Putamen (tissue), 1 donor: Measurements from ENCODE around the gene MAP2K7.
"Not testable (repeated sequence)": the region's sequence is repeated elsewhere in the genome, so short reads cannot be mapped to it uniquely, and the experiment has no call there.

ENCODE experiments used
- DNase-seq: peaks from one replicate; pipeline ENCODE4 v3.0.0-alpha.2; 2016; ENCODE audit warnings: low spot score

Gene MAP2K7

DNA sequence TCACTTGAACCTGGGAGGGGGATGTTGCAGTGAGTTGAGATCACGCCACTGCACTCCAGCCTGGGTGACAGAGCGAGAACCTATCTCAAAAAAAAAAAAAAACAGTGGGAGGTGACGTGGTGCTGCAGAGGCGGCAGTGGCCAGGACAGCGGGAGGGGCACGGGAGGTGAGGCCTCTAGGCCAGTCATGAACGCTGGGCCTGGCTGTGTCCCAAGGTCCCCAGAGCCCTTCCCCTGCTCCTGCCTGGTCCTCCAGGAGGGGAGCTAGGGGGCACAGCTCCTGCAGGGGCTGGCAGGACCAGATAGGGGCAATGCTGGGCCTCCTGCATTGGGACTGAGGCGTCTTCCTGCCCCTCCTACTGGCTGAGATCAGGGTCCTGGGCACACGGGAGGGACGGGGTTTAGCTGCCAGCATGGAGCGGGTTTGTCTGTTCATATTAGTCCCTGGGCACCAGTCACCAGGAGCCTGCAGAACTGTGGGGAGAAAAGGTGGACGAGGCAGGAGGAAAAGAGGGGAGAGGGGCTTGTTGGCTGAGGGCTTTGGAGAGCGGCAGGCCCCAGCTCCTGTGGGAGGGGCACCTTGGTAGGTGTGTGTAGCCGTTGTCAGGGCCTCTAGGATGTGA lies 4.5 kb downstream of the MAP2K7 start:
- no peak for DNase-seq

DNA sequence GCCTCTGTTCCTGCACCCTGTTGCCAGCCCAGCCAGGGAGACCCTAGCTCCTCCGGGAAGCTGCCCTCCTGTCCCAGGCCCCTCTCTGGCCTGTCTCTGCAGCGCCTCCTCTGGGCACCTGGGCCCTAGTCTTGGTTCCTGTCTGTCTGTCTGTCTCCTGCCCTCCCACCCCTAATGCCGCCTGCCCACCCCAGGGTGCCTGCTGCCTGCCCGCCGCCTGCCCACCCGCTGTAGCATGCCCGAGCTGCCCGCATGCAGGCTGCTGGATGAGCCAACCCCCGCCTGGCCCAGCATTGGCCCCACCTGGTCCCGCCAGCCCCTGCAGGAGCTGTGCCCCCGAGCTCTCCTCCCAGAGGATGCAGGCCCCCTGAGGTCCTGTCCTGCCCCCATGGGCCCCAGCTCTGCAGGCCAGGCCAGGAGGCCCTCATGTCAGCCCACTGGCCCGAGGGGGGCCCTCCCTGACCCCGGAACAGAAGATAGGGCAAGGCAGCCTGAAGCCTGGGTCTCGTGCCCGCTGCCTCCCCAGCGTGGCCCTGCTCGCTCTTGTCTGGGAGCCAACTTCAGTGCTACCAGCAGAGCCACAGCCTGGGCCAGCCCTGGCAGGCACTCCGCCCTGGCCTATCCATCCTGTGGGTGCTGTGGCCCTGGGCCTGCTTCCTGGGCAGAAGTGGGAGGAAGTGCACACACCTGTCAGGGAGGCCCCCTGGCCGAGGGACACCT lies 5.2 kb downstream of the MAP2K7 start:
- no peak for DNase-seq

DNA sequence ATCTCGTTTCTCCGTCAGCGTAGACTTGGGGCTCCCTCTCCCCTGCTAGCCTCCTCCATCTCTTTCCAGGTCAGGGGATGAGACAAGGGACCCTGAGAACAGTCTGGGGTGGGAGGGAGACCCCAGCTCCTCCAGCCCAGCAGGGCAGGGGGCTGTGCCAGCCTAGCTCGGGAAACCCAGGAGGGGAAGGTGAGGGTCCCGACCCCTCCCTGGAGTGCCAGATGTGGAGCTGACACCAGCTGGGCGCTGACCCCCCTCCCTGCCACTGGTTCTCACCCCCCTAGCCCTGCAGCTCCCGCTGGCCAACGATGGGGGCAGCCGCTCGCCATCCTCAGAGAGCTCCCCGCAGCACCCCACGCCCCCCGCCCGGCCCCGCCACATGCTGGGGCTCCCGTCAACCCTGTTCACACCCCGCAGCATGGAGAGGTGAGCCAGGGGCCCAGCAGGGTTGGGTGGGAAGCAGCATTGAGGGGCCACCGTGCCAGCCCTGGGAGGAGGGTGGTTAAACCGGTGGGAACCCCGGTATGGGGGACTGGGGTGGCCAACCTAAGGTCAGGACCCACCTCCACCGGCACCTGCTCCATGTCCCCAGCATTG lies 5.9 kb downstream of the MAP2K7 start:
- no peak for DNase-seq

DNA sequence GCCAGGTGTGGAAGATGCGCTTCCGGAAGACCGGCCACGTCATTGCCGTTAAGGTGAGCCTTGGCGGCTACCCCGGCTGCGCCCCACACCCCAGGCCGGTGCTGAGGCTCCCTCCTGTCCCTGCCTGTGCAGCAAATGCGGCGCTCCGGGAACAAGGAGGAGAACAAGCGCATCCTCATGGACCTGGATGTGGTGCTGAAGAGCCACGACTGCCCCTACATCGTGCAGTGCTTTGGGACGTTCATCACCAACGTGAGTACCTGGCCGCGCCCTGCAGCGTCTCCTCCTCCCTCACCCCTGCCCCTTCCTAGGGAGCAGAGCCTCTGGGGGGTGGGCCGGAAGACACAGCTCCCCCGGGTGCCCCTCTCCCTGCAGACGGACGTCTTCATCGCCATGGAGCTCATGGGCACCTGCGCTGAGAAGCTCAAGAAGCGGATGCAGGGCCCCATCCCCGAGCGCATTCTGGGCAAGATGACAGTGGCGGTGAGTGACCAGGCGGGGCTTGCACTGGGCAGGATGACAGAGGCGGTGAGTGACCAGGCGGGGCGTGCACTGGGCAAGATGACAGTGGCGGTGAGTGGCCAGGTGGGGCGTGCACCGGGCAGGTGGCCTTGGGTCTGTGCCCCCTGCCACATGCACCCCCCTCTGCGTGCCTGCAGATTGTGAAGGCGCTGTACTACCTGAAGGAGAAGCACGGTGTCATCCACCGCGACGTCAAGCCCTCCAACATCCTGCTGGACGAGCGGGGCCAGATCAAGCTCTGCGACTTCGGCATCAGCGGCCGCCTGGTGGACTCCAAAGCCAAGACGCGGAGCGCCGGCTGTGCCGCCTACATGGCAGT lies 6.9 kb downstream of the MAP2K7 start:
- DNase-seq, result no peak

DNA sequence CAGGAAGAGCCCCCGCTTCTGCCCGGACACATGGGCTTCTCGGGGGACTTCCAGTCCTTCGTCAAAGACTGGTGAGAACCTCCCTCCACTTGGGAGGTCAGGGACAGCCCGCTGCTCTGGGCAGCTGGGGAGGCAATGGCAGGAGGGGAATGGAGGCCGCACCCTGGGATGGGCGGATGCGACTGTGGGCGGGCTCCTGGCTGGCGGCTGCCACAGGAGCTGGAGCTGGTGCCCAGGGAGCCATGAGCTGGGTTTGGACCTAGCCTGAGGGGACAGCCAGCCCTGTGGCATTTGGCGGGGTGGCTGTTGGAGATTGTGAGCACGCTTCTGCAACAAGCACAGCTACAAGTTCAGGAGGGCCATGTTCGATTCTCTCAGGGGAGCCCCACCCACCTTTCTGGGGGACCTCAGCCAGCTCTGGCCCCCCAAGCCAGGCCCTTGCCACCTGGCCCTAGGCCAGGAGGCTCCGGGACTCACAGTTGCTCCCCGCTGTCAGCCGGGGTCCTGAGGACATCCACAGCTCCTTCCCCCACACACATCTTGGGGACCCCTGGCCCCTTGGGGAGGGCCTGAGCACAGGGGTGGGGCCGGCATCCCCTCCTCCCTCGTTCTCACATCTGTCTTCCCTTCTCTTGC lies 7.9 kb downstream of the MAP2K7 start:
- DNase-seq, result no peak

DNA sequence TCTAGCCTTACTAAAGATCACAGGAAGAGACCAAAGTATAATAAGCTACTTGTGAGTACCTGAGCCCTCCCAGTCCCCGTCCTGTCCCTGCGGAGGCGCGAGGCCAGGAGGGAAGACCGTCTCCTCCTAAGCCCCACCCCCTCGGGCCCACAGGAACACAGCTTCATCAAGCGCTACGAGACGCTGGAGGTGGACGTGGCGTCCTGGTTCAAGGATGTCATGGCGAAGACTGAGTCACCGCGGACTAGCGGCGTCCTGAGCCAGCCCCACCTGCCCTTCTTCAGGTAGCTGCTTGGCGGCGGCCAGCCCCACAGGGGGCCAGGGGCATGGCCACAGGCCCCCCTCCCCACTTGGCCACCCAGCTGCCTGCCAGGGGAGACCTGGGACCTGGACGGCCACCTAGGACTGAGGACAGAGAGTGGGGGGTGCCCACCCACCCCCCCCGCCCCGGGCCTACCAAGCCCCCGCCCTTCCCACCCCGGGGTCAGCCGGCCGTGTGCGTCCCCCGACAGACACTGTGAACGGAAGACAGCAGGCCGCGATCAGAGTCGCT lies 8.5 kb downstream of the MAP2K7 start:
- DNase-seq, result no peak

DNA sequence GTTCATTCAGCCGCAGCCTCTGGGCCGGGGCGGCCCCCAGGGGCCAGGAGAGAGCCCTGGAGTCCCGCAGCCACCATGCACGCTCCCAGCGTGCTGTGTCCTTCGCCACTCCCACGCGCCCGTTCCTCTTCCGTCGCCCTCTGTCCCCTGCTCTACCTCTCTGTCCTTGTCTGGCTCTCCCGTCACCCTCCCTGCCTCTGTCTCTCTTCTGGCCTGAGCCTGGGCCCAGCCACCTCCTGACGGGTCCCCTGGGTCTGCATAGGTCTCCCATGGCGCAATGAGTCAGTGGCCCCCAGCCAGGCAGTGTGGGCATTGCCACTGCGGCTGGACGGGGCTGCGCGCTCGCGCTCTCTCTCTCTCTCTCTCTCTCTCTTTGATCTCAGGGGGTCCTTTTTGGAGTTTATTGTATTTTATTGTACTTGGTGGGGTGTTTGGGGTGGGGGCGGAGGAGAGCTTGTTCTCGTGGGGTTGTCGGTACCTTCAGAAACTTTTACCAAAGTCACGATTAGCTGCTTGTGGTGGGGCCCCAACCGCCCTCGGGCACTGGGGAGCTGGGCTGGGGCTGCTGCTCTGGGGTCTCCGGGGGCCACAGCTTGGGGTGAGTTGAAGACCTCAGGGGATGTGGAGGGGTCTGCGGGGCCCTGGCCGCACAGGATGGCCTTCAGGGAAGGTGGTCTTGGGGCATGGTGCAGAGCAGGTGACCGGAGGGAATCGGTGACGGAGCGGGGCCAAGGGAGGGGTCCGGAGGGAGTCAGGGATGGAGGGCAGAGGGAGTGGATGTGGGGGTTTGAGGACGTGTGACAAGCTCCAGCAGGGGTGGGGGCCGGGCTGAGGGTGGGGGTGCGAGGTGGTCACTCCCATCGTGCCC lies 9.3 kb downstream of the MAP2K7 start:
- DNase-seq, result no peak

DNA sequence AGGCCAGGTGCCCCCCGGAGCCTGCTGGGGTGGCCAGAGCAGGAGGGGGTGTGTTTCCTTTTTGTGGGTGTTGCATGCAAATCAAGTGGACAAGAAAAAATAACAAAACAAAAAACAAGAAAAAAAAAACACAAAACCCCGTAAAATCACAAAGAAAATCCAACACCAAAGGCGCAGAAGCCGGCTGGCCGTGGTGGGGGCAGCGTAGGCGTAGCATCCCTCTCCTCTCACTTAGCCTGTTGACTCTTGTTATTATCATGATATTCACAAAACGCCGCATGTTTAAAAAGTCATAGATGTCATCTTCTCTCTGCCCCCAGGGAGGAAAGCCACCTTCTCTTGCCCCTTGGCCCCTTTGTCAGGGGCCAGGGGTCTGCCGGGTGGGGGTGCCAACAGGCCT lies 10.0 kb downstream of the MAP2K7 start:
- DNase-seq, result no peak

DNA sequence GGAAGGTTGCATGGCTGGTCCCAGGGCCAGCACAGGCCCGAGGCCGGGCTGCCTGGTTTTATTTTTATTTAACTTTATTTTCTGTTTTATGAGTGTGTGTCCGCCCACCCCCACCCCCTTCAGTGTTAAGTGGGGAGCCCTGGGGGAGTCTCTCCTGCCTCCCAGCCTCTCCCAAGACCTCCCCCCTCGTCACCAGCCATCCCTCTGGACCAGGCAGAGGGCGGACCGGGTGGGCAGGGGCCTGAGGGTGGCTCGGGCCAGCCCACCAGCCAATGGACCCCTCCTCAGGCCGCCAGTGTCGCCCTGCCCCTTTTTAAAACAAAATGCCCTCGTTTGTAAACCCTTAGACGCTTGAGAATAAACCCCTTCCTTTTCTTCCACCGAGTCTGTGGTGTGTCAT lies 10.4 kb downstream of the MAP2K7 start:
- DNase-seq, result no peak

DNA sequence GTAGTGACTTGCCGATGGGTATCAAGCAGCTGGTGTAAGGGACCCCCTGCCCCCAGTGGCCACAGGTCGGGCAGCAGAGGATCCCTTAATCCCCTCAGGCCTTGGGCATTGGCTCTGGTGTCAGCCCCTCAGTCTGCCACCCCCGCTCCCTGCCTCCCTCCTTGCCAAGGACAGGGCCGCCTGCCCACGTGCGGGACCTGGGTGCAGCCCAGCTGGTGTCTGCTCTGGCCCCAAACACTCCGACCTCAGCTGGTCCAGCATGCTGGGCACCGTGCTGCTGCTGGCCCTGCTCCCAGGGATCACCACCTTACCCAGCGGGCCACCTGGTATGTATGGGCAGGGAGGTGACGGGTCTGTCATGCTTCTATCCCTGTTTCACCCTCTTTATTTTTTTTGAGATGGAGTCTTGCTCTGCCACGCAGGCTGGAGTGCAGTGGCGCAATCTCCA lies 10.9 kb downstream of the MAP2K7 start, which contains the start of gene TGFBR3L:
TSS of gene TGFBR3L (plus strand) at position 233 of the 448 bp plus-strand sequence.
- no peak for DNase-seq

DNA sequence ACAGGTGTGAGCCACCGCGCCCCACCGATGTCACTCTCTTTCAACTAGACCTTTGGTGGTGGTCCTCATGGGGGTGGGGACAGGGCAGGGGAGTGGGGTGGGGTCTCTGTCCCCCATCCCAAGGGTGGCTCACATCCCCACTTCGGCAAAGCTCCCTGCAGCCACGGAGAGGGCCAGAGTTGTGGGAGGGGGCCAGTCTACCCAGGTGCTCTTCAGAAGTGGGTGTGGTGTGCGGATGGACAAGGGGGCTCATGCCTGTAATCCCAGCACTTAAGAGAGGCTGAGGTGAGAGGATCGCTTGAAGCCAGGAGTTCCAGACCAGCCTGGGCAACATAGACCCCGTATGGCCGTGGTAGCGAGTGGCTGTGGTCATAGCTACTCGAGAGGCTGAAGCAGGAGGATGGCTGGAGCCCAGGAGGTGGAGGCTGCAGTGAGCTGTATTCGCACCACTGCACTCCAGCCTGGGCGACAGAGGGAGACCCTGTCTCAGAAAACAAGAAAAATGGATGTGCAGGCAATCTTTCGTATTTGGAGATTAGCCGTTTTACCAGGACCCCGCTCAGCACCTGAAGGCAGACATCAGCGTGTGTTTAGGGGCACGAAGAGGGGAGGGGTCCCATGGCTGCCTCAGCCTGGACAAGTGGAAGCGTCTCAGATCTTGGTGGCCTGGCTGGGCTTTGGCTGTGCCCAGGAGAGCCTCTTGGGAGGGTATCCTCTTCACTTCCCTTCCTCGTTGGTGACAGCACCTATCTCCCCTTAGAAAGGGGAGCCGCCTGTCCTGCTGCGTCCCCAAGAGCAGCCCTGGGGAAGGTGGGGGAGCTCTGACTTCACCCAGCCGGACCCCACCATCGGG lies 11.8 kb downstream of the MAP2K7 start:
- DNase-seq, result no peak

DNA sequence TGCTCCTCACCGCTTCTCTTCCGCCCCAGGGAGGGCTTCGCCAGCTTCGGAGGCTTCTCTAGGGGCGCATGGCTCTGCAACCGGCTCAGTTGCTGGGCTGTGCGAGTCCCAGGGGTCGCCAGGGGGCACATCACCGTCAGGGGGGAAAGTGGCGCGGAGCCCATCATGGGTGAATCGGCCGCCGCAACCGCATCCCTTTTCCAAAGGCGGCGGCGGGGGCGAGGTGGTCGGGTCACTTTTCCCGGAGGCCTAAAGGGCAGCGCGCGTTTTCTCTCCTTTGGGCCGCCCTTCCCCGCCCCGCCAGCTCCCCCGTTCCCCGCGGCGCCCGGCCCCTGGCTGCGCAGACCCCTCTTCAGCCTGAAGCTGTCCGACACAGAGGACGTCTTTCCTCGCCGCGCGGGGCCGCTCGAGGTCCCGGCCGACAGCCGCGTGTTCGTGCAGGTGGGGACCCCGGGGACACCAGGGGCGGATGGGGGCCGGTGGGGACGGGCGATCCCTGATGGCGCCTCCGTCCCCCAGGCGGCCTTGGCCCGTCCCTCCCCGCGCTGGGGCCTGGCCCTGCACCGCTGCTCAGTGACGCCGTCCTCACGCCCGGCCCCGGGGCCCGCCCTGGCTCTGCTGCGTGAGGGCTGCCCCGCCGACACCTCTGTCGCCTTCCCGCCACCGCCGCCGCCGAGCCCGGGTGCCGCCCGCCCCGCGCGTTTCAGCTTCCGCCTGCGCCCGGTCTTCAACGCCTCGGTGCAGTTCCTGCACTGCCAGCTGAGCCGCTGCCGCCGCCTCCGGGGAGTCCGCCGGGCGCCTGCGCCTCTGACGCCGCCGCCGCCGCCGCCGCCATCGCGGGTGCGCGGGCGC lies 12.7 kb downstream of the MAP2K7 start:
- no peak for DNase-seq

DNA sequence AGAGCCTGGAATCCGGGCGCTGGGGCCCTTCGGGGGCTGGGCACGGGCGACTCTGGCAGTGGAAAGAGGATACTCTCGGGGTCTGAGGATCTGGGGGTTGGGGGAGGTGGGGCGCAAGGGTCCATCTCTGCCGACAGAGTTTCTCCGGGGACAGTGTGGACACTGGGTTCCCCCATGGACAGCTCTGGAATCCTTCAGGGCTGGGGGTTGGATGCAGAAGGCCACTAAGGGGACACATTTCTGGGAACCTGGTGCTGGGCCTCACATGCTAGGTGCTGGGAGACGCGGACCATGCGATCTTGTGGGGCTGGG lies 13.2 kb downstream of the MAP2K7 start:
- no peak for DNase-seq

DNA sequence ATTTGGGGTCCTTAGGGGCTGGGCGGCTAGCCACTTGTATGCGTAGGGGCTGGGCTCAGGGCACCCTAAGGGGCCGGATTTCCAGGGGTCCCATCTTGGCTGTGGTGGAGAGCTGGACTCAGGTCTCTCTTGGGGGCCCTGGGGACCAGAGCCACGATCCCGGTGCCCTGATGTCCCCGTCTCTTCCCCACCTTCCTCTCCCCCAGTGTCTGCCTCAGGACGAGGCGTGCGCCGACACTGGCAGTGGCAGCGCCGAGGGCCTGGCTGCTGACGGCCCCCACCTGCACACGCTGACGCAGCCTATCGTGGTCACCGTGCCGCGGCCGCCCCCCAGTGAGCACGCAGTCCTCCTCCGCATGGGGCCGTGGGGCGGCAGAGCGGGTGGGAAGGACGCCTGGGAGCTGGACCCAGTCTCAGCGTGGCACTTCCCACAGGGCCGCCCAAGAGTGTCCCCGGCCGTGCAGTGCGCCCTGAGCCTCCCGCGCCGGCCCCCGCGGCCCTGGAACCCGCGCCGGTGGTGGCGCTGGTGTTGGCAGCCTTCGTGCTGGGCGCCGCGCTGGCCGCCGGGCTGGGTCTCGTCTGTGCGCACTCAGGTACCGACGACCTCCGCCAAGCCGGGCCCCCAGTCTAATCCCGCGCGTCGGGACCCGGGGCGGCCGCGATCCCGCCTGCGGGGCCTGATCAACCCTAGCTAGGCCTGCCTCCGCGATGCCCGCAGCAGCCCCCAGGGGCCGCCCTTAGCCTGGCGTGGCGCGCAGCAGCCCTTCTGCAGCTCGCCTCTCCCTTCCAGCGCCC lies 13.8 kb downstream of the MAP2K7 start:
- no peak for DNase-seq

DNA sequence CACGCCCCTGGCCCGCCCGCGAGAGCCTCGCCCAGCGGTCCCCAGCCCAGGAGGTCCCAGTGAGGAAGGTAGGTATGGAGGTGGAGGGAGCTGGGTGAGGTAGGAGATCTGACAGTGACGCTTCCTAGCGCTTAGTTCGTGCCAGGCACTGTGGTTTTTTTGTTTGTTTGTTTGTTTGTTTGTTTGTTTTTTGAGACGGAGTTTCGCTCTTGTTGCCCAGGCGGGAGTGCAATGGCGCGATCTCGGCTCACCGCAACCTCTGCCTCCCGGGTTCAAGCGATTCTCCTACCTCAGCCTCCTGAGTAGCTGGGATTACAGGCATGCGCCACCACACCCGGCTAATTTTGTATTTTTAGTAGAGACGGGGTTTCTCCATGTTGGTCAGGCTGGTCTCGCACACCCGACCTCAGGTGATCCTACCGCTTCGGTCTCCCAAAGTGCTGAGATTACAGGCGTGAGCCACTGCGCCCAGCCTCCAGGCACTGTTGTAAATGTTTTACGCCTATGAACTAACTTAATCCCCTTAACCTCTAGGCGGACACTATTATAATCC lies 14.5 kb downstream of the MAP2K7 start:
- DNase-seq, result not testable (repeated sequence)

DNA sequence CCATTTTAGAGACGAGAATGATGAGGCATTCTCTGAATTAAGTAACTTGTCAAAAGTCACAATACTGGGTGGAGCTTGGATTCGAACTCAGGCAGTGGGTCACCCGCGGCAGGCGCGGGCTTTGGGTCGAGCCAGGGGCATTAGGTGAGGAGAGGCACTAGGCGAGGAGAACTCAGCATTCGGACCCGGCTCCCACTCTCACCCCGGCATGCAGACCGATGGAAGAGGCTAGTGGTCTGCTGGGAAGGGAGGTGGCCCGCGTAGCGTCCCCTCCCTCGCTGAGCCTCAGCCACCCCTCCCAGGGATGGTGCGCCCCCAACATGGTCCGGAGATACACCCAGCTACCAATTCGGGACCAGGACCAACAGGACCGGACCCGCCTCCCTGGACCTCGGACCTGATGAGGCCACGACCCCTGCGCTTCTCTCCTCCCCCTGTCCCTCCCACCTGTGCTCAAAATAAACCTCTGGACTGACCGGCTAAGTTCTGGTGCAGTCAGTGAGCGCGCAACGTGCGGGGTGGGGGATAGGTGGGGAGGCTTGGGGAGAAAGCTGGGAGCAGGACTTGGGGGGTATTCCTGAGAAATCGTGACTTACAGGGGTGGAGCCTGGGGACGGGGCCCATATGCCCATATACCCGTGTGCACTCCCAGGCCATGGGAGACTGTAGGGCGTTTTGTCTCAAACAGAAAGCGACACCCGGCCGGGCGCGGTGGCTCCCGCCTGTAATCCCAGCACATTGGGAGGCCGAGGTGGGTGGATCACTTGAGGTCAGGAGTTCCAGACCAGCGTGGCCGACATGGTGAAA lies 15.1 kb downstream of the MAP2K7 start:
- DNase-seq, result no peak
